HG02571 (cell line): Measurements from ENCODE around the gene ACSS3.
"Not testable (repeated sequence)": the region's sequence is repeated elsewhere in the genome, so short reads cannot be mapped to it uniquely, and the experiment has no call there.

Experiments used
- ATAC-seq: cut with Tn5 transposase; IDR thresholded peaks from one replicate; pipeline ENCODE4 v1.9.1; 2021; ENCODE audit warnings: mild to moderate bottlenecking, moderate library complexity; ENCODE audit not compliant: unreplicated experiment

The ACSS3 gene, protein sequence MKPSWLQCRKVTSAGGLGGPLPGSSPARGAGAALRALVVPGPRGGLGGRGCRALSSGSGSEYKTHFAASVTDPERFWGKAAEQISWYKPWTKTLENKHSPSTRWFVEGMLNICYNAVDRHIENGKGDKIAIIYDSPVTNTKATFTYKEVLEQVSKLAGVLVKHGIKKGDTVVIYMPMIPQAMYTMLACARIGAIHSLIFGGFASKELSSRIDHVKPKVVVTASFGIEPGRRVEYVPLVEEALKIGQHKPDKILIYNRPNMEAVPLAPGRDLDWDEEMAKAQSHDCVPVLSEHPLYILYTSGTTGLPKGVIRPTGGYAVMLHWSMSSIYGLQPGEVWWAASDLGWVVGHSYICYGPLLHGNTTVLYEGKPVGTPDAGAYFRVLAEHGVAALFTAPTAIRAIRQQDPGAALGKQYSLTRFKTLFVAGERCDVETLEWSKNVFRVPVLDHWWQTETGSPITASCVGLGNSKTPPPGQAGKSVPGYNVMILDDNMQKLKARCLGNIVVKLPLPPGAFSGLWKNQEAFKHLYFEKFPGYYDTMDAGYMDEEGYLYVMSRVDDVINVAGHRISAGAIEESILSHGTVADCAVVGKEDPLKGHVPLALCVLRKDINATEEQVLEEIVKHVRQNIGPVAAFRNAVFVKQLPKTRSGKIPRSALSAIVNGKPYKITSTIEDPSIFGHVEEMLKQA

DNA sequence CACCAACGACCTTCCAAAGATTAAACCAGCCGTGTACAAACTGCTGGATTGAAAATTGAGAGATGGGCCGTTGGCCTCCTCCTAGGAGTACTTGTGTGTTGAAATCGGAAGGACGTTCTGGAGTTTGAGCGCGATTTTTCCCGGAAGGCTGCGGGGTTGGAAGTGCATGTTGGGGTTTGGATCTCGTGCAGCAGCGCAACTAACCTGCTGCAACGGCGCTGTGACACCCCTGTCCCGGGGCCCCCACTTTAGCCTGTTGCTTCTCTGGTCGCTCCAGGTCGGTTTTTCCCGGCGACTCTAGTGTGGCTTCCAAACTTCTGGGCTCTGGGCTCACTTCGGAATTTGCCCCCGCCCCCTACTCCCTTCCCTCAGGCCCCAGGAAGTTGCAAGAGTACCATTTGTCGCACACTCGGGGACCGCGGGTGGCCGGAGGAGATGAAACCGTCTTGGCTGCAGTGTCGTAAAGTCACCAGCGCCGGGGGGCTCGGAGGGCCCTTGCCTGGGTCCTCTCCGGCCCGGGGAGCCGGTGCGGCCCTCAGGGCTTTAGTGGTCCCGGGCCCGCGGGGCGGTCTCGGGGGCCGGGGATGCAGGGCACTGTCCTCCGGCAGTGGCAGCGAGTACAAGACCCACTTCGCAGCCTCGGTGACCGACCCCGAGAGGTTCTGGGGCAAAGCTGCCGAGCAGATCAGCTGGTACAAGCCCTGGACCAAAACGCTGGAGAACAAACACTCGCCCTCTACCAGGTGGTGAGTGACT is at the start of gene ACSS3:
TSS of gene ACSS3 (plus strand) at position 394 of the 756 bp plus-strand sequence. CDS start at position 436, 42 bp downstream.
- ATAC-seq = no peak

DNA sequence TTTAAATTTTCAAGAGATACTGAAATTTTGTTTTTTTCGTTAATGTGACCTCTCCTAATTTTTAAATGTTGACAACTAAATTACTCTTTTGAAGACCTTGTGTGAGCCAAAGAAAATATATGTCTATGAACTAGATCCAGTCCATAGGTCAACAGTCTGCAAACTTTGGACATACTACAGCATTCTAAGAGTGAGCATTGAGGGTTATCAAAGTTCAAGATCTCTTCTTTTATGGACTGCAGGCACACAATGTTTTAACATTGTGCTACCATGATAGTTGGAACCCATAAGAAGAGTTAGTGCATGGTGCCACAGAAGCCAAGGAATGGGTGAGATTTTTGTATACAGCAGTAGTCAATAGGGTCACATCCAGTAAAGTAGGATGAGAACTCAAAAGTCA is 43.0 kb upstream of the ACSS3 start:
- ATAC-seq = no peak

DNA sequence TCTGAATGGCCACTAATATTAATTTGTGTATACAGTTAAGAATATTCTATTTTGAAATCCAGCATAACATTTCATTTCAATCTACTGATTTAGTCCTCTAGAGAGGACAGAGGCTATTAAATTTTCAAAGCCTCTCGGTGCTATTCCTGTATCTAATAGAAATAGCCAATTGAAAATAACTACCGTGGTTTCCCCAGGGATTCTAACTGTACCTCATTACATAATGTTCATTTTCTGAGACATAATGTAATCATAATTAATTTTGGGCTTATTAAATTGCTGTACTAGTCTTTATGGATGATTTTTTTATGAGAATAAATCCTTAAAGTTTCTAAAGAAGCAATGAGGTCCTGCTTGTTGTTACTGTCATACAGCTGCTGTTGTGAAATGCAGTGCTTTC is 38.6 kb upstream of the ACSS3 start:
- ATAC-seq = no peak

DNA sequence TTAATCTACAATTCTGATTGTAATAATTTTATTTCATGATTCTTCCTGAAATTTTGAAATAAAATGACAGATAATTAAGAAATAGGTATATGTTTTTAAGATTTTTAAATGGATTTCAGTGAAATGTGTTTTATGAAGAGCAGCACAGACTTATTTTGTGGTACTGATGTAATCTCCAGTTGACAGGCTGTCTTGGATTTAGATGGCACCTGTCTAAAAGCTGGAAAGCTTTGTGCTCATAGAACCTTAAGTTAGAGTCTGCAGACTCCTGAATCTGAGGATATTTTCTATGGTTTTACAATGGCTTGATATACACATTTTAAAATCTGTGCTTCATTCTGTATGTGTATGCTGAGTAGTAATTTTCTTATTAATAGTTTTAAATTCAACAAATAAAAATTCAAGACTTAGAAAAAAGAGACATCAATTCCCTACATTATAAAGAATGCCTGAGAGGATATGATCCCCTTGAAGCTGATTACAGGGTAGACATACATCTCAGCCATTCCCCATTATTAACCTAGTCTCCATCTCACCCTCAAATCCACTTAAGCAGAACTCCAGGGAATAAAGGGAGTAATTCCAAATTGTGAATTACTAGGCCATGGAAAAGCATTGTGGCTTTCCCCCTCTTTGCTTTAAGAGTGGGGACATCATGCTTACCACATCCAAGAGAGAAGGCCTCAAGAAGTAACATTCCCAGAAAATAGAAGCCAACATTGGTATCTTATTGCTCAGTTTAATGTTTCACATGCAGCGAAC is 33.7 kb upstream of the ACSS3 start:
- no peak for ATAC-seq

DNA sequence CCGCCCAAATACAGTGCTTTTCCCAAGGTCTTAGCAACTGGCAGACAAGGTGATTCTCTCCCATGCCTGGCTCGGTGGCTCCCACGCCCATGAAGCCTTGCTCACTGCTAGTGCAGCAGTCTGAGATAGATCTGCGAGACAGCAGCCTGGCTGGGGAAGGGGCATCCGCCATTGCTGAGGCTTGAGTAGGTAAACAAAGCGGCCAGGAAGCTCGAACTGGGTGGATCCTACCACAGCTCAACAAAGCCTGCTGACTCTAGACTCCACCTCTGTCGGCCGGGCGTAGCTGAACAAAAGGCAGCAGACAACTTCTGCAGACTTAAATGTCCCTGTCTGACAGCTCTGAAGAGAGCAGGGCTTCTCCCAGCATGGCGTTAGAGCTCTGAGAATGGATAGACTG is 12.9 kb upstream of the ACSS3 start:
- not testable (repeated sequence) for ATAC-seq

DNA sequence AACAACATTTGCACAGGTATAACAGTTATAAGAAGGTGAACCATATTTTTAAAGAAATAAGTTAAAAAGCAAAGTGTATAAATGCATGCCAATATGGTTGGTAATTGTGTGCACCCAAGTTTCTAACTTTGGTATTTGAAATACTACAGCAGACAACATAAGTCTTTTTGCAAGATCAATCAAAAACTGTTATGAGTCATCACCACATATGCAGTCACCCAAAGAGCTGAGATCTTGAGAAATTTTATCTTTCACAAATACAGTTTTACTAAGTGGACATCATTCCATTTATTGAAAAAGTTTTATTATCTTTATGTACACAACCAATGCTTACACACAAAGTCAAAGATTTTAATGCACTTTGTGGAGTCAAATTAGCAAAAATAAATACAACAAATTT is 7.0 kb upstream of the ACSS3 start:
- no peak for ATAC-seq

DNA sequence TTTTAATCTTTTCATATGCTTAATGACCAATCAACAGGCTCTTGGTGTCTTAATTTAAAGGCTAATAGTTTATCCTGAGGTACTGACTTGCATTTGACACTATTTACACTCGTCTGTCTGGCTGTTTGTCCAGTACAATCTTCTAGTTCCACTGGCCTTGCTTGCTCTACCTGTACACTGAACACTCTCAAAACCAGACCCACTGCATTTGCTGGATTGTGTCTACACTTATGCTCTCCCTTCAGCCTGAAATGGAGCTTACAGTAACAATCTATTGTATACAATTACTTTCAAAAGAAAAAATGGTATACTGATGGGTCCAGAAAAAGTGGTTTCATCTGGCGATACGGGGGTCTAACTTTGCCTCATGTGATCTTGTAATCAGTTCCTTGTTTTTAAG is 2.3 kb upstream of the ACSS3 start:
- no peak for ATAC-seq

DNA sequence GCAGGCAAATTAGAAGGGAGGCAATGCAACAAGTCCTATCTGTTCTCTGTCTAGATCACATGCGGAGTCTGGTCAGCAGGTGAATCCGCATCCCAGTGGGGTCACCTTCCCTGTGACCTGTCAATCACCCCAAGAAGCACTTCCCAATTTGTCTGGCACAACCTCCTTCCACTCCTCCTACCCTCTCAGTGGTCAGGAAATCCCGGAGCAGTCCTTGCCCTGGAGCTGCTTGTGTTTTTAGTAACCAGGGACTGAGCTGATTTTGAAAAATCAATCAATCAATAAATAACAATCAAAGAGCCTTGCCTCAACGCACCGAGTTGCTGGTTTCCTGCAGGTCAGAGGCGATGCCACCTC is 572 bp upstream of the ACSS3 start:
- ATAC-seq = no peak

DNA sequence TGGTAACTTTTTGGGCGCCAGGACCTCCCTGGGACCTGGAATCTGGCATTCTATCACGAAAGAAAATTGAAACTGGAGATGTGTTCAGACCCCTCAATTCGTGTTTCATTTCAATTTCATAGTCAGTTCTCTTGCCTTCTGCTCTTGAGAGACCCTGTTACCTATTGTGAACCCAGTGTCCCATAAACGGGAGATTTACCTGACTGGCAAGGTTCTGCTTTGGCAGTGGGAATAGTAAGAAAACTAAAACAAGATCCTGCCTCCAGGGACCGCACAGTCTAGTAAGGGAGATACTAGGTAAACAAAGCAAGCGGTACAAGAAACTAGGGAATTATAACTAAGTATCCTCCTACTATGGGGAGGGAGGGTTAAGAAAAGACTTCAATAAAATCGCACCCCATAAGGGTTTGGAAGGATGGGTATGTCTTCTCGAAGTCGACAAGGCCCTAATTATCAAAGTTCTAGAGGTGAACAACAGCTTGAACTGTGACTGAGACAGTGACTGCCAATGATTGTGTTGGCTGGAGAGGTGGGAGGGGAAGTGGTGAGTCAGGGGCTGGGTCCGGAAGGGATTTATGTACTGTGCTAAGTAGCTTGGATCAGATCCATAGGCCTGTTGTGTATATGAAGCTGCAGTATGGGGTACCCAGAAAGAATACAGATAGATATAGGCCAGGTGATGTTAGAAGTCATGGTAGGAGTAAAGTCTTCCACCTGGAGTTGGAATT is 754 bp downstream of the ACSS3 start:
- no peak for ATAC-seq

DNA sequence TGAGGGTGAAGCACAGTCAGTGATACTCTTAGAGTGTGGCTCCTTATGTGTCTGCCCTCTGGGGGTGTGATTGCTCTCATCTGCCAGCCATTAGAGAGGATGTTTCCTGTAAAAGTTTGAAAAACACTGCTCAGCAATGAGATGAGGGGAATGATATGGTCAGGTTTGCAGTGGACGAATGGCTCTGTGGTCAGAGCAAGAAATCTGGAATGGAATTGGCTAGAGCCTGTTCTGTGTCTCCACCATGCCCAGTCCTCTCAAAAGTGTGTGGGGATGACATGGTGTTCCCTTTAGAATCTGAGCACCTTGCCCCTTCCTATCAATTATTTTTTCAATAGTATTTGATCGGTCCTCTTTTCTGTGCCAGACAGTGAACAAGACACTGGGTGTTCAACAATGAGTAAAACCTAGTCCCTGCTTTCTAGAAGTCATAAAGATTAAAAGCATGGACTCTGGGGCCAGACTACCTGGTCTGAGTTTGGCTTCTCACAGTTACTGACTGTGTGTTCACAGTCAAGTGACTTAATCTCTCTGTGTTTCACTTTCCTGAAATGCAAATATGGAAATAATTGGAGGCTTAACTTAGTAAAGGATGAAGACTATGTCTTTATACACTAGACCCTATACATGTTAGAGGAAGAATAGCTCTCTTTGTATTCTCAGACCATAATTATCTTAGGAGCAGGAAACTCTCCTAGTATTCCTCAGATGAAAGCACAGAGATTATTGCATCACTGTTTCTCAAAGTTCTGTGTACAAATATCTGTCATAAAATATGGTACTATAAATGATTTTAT is 1.6 kb downstream of the ACSS3 start:
- ATAC-seq = no peak

DNA sequence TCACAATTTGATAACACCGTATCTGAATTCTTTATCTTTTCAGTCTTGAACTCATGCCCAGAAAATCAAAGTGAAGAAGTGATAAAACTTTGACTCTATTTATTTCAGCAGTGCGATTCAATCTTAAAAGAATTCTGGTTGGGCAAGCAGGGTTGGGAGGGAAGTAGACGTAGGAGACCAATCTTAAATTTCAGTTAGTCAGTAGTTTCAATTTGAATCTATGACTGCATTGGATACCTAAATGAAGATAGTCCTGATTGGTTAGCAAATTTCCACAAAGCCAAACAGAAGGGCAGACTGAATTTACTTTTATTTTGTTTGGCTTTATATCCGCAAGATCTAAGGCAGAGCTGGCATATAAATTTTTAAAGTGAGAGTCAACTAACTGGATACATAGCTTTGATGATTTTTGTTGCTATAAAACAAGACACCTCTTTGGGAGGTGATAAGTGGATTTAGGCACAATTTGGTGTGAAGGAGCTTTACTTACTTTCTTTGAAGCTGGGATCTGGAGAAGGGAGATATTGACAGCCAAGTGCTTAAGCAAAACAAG is 2.6 kb downstream of the ACSS3 start:
- no peak for ATAC-seq

DNA sequence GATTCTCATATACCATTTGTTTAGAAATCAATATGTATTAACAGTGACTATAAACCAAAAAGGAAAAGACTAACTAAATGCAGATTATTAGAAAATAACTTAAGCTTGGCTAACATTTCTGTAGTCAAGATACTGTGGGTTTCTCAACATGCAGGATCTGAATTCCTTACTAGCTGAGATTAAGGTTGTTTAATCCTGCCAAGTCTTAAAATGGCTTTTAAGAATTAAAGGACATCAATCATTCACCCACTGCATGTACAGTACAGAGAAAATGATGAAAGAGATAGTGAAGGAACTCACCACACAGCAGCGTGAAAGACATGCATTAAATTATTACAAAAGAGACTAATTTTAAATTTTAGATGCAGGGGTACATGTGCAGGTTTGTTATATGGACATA is 3.8 kb downstream of the ACSS3 start:
- ATAC-seq = no peak

DNA sequence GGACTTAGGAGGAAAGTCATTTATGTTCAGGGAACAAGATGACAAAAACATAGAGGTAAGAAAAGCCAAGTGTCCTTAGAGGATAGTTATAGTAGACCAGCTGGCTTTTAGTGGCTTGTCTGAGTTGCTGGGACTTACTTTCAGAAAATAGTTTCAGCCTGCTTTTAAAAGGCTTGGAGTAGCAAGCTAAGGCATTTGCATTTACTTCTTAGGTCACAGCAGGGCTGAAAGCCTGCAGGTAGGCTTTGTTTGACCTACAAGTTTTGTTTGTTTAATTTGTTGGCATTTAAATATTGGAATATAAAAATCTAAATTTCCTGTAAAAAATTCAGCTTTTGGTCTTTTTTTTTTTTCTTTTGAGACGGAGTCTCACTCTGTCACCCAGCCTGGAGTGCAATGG is 5.1 kb downstream of the ACSS3 start:
- ATAC-seq = no peak

DNA sequence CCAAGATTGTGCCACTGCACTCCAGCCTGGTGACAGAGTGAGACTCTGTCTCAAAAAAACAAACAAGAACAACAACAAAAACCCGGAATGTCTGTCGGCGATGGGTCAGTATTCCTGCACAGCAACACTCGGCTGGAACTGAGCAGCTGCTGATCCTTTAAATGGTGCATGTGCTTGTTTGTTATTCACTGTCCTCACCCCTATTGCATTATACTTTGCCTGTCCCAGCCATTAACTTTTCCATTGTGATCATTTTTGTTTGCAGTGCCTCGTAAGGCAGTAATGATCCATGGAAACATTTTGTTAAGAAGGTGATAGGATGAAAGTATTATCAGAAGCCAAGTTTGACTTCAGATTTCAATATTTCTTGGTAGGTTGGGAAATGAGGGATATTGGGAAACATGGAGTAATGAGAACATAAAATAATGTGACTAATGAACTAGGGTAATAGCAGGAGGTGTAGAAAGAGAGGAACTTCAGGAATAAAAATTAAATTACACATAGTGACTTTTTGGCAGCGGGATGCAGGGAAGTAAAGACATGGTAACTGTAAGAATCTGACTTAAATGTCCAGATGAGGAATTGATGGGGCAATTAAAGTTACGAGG is 6.1 kb downstream of the ACSS3 start:
- no peak for ATAC-seq

DNA sequence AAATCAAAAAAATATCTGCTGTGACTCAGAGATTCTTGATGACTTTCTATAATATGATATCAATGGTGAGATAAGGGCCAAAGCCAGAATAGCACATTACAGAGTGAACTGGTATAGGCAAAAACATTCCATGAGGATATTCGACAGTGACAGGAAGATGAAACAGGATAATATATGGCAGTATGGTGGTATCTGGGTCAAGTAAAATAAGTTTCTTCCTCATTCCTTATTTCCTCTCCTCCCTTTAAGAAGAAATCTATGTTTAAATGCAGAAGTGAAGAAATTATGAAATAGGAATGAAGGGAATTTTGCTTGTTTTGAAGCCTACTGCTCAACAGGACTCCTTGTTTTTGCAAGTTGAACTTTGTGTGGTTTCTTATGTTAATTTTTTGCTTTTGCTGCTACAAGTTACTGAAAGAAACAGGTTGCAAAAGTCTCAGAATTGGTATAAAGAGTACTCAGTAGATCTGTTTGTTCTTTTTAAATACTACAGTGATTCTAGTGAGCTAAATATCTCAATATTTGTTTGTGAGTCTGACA is 7.0 kb downstream of the ACSS3 start:
- ATAC-seq = no peak

DNA sequence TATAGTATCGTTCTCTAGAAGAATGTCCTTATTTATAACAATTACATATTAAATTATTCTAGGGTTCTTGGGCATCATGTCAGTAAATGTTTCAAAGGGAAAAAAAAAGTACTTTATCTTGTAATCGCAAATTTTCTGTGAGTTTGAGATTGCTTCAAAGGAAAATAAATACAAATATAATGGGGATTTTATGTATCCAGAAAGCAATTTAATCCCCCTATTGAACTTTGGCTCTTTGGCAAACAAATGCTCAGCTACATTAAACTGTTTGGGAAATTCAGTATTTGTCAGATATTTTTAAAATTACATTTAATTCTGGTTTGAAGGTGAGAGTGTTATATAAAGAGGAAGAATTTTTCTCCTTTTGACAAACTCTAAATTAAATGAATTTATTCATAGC is 8.0 kb downstream of the ACSS3 start:
- ATAC-seq = no peak

DNA sequence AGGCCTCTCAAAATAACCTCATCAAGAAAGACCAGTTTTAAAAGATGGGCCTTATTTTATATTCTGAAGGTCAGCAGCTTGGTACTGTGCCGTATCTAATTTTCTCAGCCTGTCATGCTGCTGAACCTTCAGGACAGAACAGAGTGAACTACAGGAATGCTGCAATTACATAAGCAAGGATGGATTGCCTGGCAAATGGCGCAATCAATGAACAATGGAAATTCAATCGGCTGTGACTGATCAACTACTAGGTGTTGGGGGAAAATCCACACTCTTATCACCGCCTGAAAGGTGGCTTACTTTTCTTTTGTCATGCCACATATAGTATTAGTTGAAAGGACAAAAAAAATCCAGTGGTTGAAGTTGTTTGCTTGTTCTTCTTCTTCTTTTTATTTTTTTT is 8.5 kb downstream of the ACSS3 start:
- ATAC-seq = no peak

DNA sequence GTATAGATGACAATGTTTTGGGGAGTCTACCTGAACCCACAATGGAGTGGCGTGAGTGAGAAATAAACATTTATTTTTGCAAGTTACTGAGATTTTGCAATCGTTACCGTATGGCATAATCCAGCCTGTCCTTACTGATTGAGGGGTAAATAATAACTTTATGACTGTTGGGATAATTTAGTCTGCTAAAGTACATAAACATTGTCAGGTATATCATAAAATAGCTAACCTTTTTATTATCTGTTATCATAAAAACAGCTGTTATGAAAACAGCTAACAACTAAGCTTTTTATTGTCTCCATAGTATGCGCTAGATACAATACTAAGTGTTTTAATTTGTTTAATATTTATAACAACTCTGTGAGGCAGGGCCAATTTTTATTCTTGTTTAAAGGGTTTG is 10.3 kb downstream of the ACSS3 start:
- no peak for ATAC-seq

DNA sequence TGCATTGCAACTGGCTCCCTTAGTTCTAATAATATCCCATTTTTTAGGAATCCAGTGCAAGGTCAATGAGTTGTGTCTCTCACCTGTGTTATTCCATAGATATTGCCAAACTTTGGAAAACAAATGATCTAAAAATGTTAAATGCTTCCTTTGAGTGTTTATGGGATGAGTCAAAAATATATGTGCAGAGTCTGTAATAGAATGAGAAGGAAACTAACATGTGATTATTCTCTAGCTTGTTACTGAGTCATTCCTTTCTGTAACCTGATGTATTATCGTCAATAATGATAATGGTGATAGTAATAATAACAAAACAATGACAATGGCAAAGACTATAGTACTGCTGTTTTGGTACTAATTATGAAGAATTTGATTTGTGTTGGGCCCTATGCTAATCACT is 11.5 kb downstream of the ACSS3 start:
- ATAC-seq = no peak
